ENCODE data around the gene SMIM10L2A. TPM values are rescaled to one million over a fixed set of nuclear protein-coding genes. Genes with fewer than 3 reads are reported as not detected.

The SMIM10L2A gene
- total and polyA plus RNA-seq, 4 experiments from 2014 or later = 0.06 to 3.1 (median 1.5) TPM

DNA sequence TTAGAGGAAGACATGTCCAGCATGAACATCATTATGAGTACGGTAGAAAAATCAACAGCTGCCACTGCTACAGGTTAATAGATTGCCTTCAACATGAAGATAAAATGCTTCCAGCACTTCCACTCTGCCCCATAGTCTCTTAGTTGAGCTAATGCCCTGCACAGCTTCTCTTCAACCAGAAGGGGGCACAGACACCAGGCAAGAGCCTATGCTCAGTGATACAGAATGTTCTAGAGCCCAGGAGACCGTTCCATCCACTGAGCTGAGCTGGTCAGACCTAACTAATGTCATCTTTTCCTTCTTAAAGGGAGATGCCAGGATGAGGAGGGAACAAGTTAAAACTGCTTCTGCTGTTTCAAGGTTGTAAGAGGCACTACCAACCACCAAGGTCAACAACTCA lies 42.2 kb downstream of the SMIM10L2A start:
- H3K4me3 ChIP-seq (ENCODE audit: low read length in 2 of 2) = no peak overlapping the region
- no peaks in the 10 kb centered on the region for H3K9me3 ChIP-seq (ENCODE audit: control insufficient read depth in 1 of 2, low read length in 2 of 2)
- H3K36me3 Mint-ChIP-seq = no peaks in the 10 kb centered on the region
- DNase-seq = peak in 2 of 5 donors; percentile 2
- no peak overlapping the region for H3K27ac ChIP-seq (ENCODE audit: low read depth, low read length)
- no peak overlapping the region for H3K27ac Mint-ChIP-seq
- H3K4me1 ChIP-seq (ENCODE audit: insufficient read depth, low read length) = no peaks in the 10 kb centered on the region
- H3K4me1 Mint-ChIP-seq = no peaks in the 10 kb centered on the region
- peaks cover 2 to 3% of the 10 kb centered on the region in 2 donors for H3K27me3 Mint-ChIP-seq
- H3K36me3 ChIP-seq (ENCODE audit: insufficient read depth, low read length) = no peaks in the 10 kb centered on the region
- no peaks in the 10 kb centered on the region for H3K27me3 ChIP-seq (ENCODE audit: insufficient read depth, low read length)
- no peak overlapping the region for H3K4me3 Mint-ChIP-seq
- intact Hi-C loops (cut with micrococcal nuclease) = no loop called here
- no peaks in the 10 kb centered on the region for H3K9me3 Mint-ChIP-seq
- CTCF ChIA-PET (ENCODE audit: partially characterized antibody) = interaction anchor here (1.1 kb wide), 1 partner anchor 17 kb away, joined by 3 read pairs; no protein-coding TSS in a partner anchor
- POLR2A ChIA-PET (ENCODE audit: partially characterized antibody) = no interaction called here

DNA sequence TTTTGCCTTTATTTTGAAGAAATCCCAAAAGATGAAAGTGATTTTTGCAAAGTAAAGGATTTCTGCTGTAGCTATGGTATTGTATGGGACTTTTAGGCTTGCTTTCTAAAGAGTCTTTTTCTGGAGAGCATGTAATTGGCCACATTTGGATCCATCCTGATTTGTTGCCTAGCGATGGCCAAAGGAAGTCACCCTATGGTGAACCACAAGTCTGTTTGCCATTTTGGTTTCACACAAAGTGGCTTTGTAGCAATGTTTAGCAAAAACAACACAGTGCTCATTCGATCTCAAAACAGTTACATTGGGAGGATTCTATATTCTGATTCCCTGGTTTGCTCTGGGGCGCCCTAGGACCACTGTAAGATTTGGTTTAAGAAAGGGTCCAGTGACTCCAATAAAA lies 54.6 kb downstream of the SMIM10L2A start:
- intact Hi-C loops (cut with micrococcal nuclease) = loop anchor here (2.0 kb wide), 1 partner anchor 182 kb away; no protein-coding TSS in a partner anchor
- Mint-ChIP-seq H3K27ac (no peak overlapping the region), H3K36me3 (no peaks in the 10 kb centered on the region), H3K27me3 (peaks cover 0 to 2% of the 10 kb centered on the region in 2 donors), H3K4me1 (peaks cover 2 to 5% (median 3%) of the 10 kb centered on the region in 4 donors), H3K4me3 (no peak overlapping the region), H3K9me3 (no peaks in the 10 kb centered on the region)
- Histone ChIP-seq H3K27me3 (ENCODE audit: insufficient read depth, low read length) (no peaks in the 10 kb centered on the region), H3K36me3 (ENCODE audit: insufficient read depth, low read length) (no peaks in the 10 kb centered on the region), H3K4me3 (ENCODE audit: low read length in 2 of 2) (no peak overlapping the region), H3K9me3 (ENCODE audit: control insufficient read depth in 1 of 2, low read length in 2 of 2) (no peaks in the 10 kb centered on the region), H3K27ac (ENCODE audit: low read depth, low read length) (no peak overlapping the region), H3K4me1 (ENCODE audit: insufficient read depth, low read length) (no peaks in the 10 kb centered on the region)
- ChIA-PET POLR2A (ENCODE audit: partially characterized antibody) (no interaction called here), CTCF (ENCODE audit: partially characterized antibody) (interaction anchor here (1.4 to 2.3 kb wide), 3 partner anchors 8 to 271 kb away, joined by 6 to 8 read pairs (median 7); no protein-coding TSS in a partner anchor)
- DNase-seq = no peak

DNA sequence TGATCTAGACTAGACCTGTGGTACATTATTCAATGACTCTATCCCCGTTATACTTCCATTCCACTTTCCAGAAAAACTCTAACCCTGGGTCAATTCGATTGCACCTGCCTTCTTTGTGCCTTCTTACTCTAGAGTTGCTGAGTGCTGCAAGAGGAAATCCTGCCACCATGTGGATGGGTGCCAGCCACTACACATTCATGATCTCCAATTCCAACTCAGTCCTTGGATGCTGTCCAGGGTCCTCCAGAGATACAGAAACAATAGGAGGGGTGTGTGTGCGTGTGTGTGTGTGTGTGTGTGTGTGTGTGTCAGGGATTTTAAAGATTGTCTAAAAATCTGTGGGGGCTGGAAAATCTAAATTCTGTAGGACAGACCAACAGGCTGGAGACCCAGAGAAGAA lies 55.8 kb downstream of the SMIM10L2A start:
- ChIA-PET CTCF (ENCODE audit: partially characterized antibody) (no interaction called here), POLR2A (ENCODE audit: partially characterized antibody) (no interaction called here)
- intact Hi-C loops (cut with micrococcal nuclease) = loop anchor here (1.0 to 2.0 kb wide), 2 partner anchors 183 to 512 kb away; no protein-coding TSS in a partner anchor
- Histone ChIP-seq H3K4me1 (ENCODE audit: insufficient read depth, low read length) (no peaks in the 10 kb centered on the region), H3K27ac (ENCODE audit: low read depth, low read length) (no peak overlapping the region), H3K36me3 (ENCODE audit: insufficient read depth, low read length) (no peaks in the 10 kb centered on the region), H3K9me3 (ENCODE audit: control insufficient read depth in 1 of 2, low read length in 2 of 2) (no peaks in the 10 kb centered on the region), H3K27me3 (ENCODE audit: insufficient read depth, low read length) (no peaks in the 10 kb centered on the region), H3K4me3 (ENCODE audit: low read length in 2 of 2) (no peak overlapping the region)
- Mint-ChIP-seq H3K27ac (no peak overlapping the region), H3K4me1 (peaks cover 2 to 5% (median 3%) of the 10 kb centered on the region in 4 donors), H3K4me3 (no peak overlapping the region), H3K9me3 (no peaks in the 10 kb centered on the region), H3K27me3 (peaks cover 0 to 2% of the 10 kb centered on the region in 2 donors), H3K36me3 (no peaks in the 10 kb centered on the region)
- peak; percentile 44 to 50 (median 46) for DNase-seq

Other genes starting within 250 kb of the SMIM10L2A start
- gene ETDA, start 169.9 kb upstream of the SMIM10L2A start, total RNA-seq = not detected
- gene ETDA, start 169.9 kb upstream of the SMIM10L2A start, polyA plus RNA-seq = not detected
- gene ETDC, start 112.5 kb upstream of the SMIM10L2A start, total RNA-seq = not detected
- gene ETDC, start 112.5 kb upstream of the SMIM10L2A start, polyA plus RNA-seq = not detected
- 10 to 100 TPM; 20.3 to 22.7 TPM for gene ZNF75D, start 77.8 kb upstream of the SMIM10L2A start, total RNA-seq
- 1 to 10 TPM; 7.4 to 9.0 TPM for gene ZNF75D, start 77.8 kb upstream of the SMIM10L2A start, polyA plus RNA-seq
- gene ZNF449, start 77.1 kb upstream of the SMIM10L2A start, total RNA-seq = 1 to 10 TPM; 8.9 to 9.5 TPM
- gene ZNF449, start 77.1 kb upstream of the SMIM10L2A start, polyA plus RNA-seq = 1 to 10 TPM; 2.5 to 3.2 TPM
- 10 to 100 TPM; 43.7 to 46.0 TPM for gene INTS6L, start 98.7 kb downstream of the SMIM10L2A start, total RNA-seq
- gene INTS6L, start 98.7 kb downstream of the SMIM10L2A start, polyA plus RNA-seq = 1 to 10 TPM; 5.4 to 6.2 TPM

Measured in CD4-positive, alpha-beta memory T cell (primary cell).